Stimulated activated CD4-positive, alpha-beta T cell treated with anti-CD3 and anti-CD28 coated beads, Interleukin-2, amount 100 ng/mL, for 48 hours (primary cell): ENCODE results near the gene SETD7.
A peak's percentile ranks its signal among the peaks of the same experiment; 100 is the strongest.

Experiments used
- DNase-seq, 2 donors: peaks; one replicate each; pipeline ENCODE4 v3.0.0-alpha.2; 2020

Gene SETD7

GRCh38 chr4:139556071-139556723 lies at the start of gene SETD7:
SETD7 (minus strand) TSS chr4:139556219; CDS start chr4:139556137, 82 bp downstream.
- peak; percentile 45 to 52 for DNase-seq

GRCh38 chr4:139605516-139605915 lies 49.5 kb upstream of the SETD7 start:
- no peak for DNase-seq

GRCh38 chr4:139603576-139604410 lies 47.8 kb upstream of the SETD7 start:
- DNase-seq: peak; percentile 19 to 27

GRCh38 chr4:139602776-139603360 lies 46.8 kb upstream of the SETD7 start:
- DNase-seq: no peak

GRCh38 chr4:139600662-139601061 lies 44.6 kb upstream of the SETD7 start:
- DNase-seq: no peak

GRCh38 chr4:139599594-139600374 lies 43.8 kb upstream of the SETD7 start:
- DNase-seq: no peak

GRCh38 chr4:139599076-139599475 lies 43.1 kb upstream of the SETD7 start:
- no peak for DNase-seq

GRCh38 chr4:139596684-139597279 lies 40.8 kb upstream of the SETD7 start:
- no peak for DNase-seq

GRCh38 chr4:139596034-139596683 lies 40.1 kb upstream of the SETD7 start:
- no peak for DNase-seq

- DNase-seq: no peak
Measured at GRCh38 chr4:139594591-139595185, 38.7 kb upstream of the SETD7 start.

- DNase-seq: no peak
Measured at GRCh38 chr4:139593091-139593564, 37.1 kb upstream of the SETD7 start.

GRCh38 chr4:139589336-139590018 lies 33.5 kb upstream of the SETD7 start:
- no peak for DNase-seq

- DNase-seq: no peak
Measured at GRCh38 chr4:139587446-139587845, 31.4 kb upstream of the SETD7 start.

- no peak for DNase-seq
Measured at GRCh38 chr4:139585473-139585872, 29.5 kb upstream of the SETD7 start.

GRCh38 chr4:139584784-139585183 lies 28.8 kb upstream of the SETD7 start:
- no peak for DNase-seq

- no peak for DNase-seq
Measured at GRCh38 chr4:139584013-139584412, 28.0 kb upstream of the SETD7 start.

- DNase-seq: no peak
Measured at GRCh38 chr4:139582044-139582443, 26.0 kb upstream of the SETD7 start.

GRCh38 chr4:139581096-139581495 lies 25.1 kb upstream of the SETD7 start:
- no peak for DNase-seq

- DNase-seq: no peak
Measured at GRCh38 chr4:139576219-139576618, 20.2 kb upstream of the SETD7 start.

- DNase-seq: no peak
Measured at GRCh38 chr4:139575072-139575471, 19.1 kb upstream of the SETD7 start.

GRCh38 chr4:139574641-139575040 lies 18.6 kb upstream of the SETD7 start:
- no peak for DNase-seq
